HG02885 (cell line): ENCODE data around the gene TCF21.
A peak's percentile ranks its signal among the peaks of the same experiment; 100 is the strongest.

ENCODE experiments used
- ATAC-seq: cut with Tn5 transposase; IDR thresholded peaks from one replicate; pipeline ENCODE4 v1.9.1; 2021; ENCODE audit warnings: mild to moderate bottlenecking; ENCODE audit not compliant: unreplicated experiment, poor library complexity

Gene TCF21

DNA sequence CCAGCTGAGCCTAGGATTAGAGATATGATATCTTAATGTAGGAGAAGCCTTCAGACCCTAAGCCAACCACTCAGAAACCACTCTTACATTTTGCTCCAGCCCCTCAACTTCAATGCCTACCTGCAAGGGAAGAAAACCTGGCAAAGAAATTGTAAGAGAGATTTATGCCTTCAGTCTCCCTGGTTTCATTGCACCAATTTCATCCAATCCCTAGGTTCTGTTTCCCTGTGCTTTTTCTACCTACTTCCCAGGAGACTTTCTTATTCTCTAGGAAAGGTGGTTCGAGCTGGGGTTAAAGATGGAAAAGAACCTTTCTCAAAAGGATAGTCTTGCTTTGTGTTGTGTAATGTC lies 1.1 kb upstream of the TCF21 start:
- no peak for ATAC-seq

DNA sequence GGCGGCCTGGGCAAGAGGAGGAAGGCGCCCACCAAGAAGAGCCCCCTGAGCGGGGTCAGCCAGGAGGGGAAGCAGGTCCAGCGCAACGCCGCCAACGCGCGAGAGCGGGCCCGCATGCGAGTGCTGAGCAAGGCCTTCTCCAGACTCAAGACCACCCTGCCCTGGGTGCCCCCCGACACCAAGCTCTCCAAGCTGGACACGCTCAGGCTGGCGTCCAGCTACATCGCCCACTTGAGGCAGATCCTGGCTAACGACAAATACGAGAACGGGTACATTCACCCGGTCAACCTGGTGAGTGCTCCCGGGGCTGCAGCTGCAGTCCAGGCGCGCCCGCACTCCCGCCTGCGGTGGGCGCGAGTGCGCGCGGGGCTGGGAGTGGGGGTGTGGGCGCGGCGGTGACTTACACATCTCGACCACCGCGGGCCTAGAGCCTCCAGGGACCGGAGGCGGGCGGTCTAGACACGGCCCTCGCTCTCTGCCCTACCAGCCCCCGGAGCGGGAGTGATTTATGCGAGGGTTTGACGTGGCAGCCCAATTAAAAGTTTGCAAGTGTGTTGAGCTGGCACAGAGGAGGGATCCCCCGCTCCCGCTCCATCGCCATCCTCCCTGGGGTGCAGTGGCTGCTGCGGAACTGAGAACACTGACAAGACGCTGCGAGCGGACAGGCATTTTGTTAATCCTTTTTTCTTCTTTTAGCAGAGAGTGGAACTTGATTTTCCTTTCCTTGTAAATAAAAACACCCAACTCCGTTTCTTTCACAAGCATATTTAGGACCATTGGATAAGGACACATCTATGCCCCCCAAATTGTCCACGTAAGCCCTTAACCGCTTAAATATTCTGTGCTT lies 867 bp downstream of the TCF21 start:
- ATAC-seq, result no peak

GRCh38 chr6:133890711-133891148 lies 1.8 kb downstream of the TCF21 start:
- ATAC-seq, result no peak

- ATAC-seq, result no peak
Observed at GRCh38 chr6:133891149-133891926, 2.4 kb downstream of the TCF21 start.

DNA sequence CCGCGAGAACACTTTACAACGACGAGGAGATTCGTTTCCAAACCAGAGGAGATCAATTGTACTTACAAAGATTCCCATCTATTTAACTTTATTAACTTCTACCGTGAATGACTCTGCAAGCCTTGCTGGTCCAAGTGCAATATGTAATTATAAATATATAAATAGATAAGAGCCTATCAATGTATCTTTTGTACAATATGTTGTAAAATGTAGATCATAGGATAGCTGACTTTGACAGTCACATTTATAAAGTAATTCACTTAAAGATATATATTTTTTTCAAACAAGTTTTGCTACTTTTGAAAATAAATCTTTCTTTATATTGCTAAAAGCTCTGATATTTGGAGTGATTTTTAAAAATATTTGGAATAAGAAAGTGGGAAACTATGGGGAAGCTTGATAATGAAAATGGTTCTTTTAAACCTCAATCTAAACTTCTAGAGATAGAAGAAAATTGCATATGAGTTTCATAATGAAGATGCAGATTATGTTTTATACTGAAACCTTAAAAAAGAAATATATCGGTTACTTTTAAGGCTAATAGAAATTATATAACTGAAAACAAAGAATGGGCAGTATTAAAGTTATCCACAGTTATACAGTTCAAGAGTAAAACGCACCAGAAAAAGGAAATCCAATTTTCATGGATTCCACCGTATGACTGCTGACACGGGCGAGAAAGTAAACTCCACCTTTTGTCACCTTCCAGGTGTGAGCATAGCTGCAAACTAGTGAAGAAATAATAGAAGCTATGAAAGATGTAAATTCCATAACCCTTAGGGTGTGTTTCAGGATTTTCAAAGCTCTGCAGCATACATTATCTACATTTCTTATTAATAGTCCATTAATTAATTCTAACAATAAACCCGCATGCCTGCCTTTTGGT lies 3.3 kb downstream of the TCF21 start:
- ATAC-seq, result no peak

DNA sequence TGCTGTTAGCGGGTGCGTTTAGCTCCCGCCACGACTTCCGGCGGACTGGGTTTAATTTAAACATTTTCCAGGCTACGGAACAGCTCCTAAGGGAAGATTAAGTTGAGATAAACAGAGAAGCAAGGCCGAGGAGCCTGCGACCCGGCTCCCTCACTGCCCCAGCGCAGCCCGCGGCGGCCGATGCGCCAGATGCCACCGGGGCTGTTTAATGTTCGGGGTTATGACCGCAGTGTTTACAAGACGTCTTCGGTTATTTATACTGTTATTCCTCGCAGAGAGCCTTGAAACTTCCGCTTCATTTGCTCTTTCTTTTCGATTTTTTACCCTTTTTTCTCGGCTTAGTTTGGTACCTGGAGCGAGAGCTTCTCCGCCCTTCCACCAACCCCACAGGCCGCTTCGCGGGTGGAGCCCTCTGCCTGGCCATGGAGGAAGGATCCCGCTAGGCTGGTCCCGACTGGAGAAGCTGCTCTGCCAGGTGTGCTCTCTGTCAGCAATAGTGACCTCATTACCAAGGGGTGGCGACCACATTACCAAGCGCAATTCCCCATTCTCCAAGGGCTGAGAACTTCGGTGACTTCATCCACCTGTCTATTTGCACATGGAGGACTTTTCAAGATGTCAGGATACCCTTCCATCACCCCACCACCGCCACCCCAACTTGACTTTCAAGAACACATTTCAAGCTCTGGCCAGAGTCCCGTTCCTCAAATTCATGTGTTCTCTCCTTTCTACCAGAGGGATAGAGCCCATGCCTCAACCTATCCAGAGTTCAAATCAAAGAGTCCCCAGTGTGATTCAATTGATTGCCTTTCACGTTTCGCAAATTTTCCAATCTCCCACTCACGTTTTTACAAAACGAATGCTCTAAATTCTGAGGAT lies 4.1 kb downstream of the TCF21 start:
- no peak for ATAC-seq

- no peak for ATAC-seq
Observed at GRCh38 chr6:133893946-133894345, 5.0 kb downstream of the TCF21 start.

DNA sequence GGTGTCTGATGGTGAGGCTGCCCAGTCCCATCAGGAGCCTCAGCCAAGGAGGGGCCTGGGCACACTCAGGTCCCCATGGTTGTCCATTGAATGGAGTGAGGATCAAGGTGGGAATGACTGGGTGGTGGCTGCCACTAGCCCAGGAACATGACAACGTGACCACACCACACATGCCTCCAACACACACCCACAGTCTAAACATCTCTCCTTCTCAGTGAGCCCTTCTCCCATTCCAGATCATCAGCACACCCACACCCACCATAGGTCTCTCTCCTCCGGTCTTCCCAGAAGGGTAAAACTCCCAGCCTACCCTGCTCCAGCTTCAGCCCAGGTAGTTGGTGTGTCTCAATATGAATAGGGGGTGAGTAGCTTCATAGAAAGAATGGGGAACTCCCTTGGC lies 5.5 kb downstream of the TCF21 start:
- ATAC-seq, result no peak

DNA sequence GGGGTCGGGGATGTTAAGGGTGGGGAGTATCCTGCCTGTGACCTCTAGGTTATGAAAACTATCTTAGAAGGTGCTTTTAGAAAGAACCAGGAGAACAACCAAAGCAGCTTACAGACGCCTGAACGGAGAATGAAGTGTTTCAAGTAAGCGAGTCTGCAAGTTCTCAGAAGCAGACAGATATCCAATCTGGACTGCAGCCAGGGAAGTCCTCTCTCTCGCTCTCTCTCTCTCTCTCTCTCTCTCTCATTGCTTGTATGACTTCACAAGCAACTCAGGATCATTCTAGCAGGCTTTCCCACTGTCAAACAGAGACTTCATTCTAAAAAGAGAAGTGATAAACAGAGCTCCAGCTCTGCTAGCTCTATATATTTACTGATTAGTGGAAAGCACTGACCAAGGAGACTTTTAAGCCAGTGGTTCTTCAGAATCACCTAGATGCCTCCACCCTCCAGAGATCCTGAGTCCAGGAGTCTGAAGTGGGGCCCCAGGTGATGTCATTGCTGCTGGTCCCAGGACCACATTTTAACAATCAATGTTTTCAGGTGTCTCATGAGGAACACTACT lies 6.0 kb downstream of the TCF21 start:
- no peak for ATAC-seq

DNA sequence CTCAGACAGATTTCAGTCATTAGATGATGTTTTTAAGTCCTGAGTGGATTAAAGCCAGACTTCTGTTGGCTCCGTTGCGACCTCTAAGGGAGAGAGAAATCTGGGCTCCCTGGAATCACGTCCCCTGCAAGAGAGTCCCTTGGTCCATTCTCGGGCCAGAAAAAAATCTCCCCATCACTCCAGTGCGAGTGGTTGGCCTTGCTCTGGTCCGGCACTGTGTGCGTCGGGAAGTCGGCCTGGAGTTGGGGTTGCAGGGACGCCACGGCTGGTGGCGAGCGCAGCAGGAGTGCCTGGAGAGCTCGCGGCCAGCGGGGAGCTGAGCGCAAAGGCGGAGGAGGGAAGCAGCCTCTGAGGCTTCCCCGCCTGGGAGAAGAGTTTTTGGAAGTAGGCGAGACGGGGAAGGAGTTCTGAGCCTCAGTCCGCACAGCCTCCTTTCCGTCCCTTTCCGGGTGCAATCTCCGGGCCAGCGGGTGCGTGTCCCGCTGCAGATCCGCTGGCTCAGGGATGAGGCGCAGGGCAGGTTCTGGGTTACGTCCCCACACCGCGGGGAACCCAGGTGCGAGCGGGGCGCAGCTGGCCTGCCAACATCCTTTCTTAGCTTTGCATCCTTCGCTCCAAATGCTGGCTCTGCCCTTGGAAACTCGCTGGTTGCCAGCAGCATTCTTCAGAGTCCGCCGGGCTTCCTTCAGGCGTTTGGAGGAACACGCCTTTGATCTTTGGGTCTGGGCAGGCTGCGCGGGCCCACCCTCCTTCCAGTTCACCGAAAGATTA lies 6.8 kb downstream of the TCF21 start:
- ATAC-seq, result no peak

DNA sequence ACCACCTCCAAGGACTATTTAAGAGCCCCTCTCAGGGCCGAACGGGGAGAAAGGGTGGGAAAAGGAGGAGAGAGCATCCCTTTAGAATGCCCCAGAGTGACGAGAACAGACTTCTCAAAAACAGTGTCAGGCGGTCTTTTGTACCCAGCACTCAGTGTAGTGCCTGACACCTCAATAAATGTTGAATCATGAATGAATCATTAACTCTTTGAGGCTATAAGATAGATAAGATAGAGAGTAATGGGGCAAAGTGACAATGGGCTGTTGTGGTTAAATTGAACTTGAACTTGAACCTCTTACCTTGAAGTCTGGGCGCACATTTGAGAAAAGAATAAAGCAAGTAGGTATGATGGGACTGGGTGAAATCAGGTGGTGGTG lies 7.4 kb downstream of the TCF21 start:
- ATAC-seq, result no peak

GRCh38 chr6:133898263-133898662 lies 9.3 kb downstream of the TCF21 start:
- no peak for ATAC-seq

DNA sequence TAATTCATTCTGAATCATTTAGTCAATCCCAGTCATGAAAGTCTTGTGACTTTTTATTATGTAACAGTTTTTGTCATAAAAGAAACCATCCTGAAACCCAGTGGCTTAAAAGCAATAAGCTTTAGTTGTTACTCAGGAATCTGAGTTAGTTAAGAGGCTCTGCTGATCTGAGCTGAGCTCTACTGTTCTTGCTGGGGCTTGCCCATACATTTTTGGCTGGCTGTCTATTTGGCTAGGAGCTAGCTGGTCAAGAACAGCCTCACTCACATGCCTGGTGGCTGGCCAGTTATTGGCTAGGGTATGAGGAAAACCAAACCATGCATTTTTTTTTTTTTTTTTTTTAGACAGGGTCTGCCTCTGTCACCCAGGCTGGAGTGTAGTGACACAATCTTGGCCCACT lies 10.6 kb downstream of the TCF21 start:
- no peak for ATAC-seq

DNA sequence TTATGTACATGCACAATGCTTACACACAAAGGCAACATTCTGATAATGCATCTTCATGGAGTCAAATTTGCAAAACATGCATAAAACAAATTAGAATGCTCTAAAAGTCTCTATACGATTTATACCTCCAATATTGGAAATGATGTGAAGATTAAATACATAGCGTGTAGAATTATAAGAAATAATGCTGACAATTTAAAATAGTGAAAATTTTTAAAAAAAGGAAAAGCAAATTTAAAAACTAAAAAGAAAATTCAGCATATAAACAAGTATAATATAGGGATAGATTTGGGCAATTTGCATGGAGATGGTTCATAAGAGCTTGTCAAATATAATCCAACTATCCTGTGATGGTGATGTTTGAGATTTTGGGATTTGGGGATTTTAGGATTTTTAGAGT lies 14.9 kb downstream of the TCF21 start:
- ATAC-seq, result no peak

GRCh38 chr6:133906050-133906449 lies 17.1 kb downstream of the TCF21 start:
- no peak for ATAC-seq

GRCh38 chr6:133916650-133917151 lies 27.8 kb downstream of the TCF21 start:
- ATAC-seq, result peak; percentile 77

DNA sequence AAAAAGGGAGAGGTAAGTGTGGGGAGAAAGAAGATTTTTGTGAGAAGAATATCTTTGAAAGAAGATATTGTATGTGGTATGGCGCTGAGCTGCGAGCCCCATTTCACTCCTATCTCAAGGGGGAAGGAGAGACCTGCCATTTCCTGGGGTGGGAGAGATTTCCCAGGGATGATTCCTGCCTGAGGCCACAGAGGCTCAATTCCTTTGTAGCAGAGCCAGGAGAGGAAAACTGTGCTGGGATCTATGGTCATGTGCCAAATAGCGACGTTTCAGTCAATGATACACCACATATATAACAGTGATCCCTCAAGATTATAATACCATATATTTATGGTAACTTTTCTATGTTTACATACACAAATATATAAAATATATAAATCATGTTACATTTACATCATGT lies 28.9 kb downstream of the TCF21 start:
- no peak for ATAC-seq

DNA sequence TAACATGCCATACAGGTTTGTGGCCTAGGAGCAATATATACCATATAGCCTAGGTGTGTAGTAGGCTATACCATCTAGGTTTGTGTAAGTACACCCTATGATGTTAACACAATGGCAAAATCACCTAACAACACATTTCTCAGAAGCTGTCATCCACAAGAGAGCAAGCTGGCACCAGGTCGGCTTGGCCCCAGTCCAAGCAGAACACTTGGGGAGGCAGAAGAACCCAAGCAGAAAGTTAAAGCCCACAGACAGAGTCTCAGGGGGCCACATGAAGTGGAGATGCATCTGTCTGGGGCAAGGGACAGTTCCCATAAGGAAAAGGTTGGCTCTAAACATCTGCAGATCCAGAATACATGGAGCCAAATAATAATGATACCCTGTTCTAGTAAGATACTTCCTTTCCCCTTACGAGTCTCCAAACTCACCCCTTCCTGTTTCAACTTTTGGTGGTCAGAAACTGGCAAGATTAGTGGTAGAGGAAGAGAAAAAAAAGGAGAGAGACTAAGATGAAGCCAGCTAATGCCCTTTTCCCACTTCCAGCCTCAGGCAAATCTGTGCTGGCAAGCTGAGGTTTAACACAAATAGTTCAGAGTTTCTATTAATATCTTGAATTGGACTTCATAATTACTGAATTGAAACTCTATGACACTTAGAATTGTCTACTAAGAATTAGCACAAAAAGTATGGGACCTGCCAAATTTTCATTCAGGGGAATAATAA lies 29.5 kb downstream of the TCF21 start:
- ATAC-seq, result no peak
